ENCODE data around the gene SESN1. TPM values are rescaled to one million over a fixed set of nuclear protein-coding genes. Genes with fewer than 3 reads are reported as not detected.

The SESN1 gene
- polyA plus RNA-seq, 3 donors, result 1.8 to 21.0 (median 3.1) TPM

DNA sequence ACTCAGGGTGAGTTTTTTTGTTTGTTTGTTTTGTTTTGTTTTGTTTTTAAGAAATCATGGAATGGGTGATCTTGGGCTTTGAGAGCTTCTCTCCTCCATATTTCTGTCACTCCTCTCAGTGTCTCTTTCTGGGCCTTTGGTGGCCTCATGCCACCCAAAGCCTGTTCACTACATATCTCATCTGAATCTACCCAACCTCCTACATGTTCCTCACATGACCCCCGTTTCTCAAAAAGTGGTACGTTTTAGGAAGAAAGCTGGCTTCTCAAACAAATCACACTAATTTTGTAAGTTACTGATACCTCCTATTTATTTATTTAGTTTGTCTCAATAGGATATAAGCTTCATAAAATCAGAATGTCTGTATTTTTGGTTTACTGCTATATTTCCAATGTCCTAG, 80.0 kb downstream of the SESN1 start:
- peaks cover 41% of the 10 kb centered on the region for H3K4me1 Mint-ChIP-seq
- Histone ChIP-seq H3K4me2 (replicated peaks; ENCODE audit: extremely low read depth, low read length, poor library complexity, severe bottlenecking) (no peak overlapping the region), H3K36me3 (replicated peaks in 1 of 2; ENCODE audit: control insufficient read depth in 1 of 2, insufficient read depth in 2 of 2, low read length in 2 of 2) (no peaks in the 10 kb centered on the region), H3K9ac (ENCODE audit: insufficient read depth, low read length, poor library complexity, severe bottlenecking) (no peak overlapping the region), H3K79me2 (ENCODE audit: insufficient read depth, low read length) (no peaks in the 10 kb centered on the region), H3K27ac (ENCODE audit: low read depth in 1 of 2, low read length in 2 of 2) (peak overlapping the region in 1 of 2 donors; percentile 76), H3K4me1 (ENCODE audit: control insufficient read depth in 1 of 2, insufficient read depth in 2 of 2, low read length in 2 of 2) (peaks cover 18 to 21% of the 10 kb centered on the region in 2 donors), H3K4me3 (replicated peaks in 1 of 3; ENCODE audit: low read depth in 2 of 3, low read length in 3 of 3) (no peak overlapping the region), H3K27me3 (ENCODE audit: control insufficient read depth in 2 of 2, insufficient read depth in 2 of 2, low read length in 2 of 2) (no peaks in the 10 kb centered on the region), H4K20me1 (ENCODE audit: insufficient read depth, low read length) (no peaks in the 10 kb centered on the region), H3K9me3 (replicated peaks in 1 of 2; ENCODE audit: control insufficient read depth in 1 of 2, insufficient read depth in 1 of 2, low read length in 2 of 2) (no peaks in the 10 kb centered on the region), H2AFZ (ENCODE audit: insufficient read depth, low read depth, low read length, poor library complexity, severe bottlenecking) (no peak overlapping the region)
- no peaks in the 10 kb centered on the region for H3K9me3 Mint-ChIP-seq
- H3K4me3 Mint-ChIP-seq, result no peak overlapping the region
- H3K27ac Mint-ChIP-seq, result peak overlapping the region; percentile 27 to 92 (median 78)
- no peak for DNase-seq
- WGBS (ENCODE audit: insufficient coverage), result no CpG with 5 or more reads among the region's 2 CpGs
- peaks cover 0 to 2% (median 0%) of the 10 kb centered on the region in 3 donors for H3K27me3 Mint-ChIP-seq (ENCODE audit: low read depth in 3 of 3)
- intact Hi-C loops (cut with micrococcal nuclease), result loop anchor here (5.0 to 10.0 kb wide), 3 partner anchors 47 to 60 kb away; no protein-coding TSS in a partner anchor
- TF ChIP-seq, protein P1, sequence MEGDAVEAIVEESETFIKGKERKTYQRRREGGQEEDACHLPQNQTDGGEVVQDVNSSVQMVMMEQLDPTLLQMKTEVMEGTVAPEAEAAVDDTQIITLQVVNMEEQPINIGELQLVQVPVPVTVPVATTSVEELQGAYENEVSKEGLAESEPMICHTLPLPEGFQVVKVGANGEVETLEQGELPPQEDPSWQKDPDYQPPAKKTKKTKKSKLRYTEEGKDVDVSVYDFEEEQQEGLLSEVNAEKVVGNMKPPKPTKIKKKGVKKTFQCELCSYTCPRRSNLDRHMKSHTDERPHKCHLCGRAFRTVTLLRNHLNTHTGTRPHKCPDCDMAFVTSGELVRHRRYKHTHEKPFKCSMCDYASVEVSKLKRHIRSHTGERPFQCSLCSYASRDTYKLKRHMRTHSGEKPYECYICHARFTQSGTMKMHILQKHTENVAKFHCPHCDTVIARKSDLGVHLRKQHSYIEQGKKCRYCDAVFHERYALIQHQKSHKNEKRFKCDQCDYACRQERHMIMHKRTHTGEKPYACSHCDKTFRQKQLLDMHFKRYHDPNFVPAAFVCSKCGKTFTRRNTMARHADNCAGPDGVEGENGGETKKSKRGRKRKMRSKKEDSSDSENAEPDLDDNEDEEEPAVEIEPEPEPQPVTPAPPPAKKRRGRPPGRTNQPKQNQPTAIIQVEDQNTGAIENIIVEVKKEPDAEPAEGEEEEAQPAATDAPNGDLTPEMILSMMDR (IDR thresholded peaks at IDR 0.05), result no peak
- H3K36me3 Mint-ChIP-seq, result no peaks in the 10 kb centered on the region

DNA sequence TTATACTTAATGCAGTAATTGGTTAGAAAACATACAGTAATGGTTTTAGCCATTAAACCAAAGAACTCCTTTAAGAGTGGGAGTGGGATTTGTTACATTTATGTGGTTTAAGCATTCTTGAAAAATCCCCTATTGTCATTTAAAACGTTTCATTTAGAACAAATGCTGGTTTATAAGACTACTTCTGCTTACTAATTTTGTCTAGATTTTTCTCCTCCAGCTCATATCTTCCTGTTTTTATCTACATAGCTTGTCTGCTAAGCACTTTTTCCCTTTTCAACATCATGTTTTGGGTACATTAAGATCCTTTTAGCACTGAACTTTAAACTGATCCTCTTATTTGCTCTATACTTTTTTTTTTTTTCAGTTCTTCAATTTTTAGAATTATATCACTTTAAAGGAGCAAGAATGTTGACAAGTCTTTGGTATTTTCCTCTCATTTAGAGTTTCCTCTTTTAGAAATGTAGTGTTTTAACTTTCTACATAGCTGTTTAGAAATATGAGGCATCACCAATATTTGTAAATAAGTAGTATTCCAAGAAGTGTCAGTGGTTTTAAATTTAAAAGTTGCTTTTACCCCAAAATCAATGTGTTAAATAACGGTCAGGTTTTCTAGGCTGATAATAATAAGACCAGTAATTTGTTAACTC, 80.9 kb downstream of the SESN1 start:
- Histone ChIP-seq H4K20me1 (ENCODE audit: insufficient read depth, low read length) (no peaks in the 10 kb centered on the region), H3K27ac (ENCODE audit: low read depth in 1 of 2, low read length in 2 of 2) (peak overlapping the region; percentile 11 to 76), H3K4me3 (replicated peaks in 1 of 3; ENCODE audit: low read depth in 2 of 3, low read length in 3 of 3) (peak overlapping the region in 1 of 3 experiments; percentile 13), H3K79me2 (ENCODE audit: insufficient read depth, low read length) (no peaks in the 10 kb centered on the region), H3K4me1 (ENCODE audit: control insufficient read depth in 1 of 2, insufficient read depth in 2 of 2, low read length in 2 of 2) (peaks cover 21% of the 10 kb centered on the region in 2 donors), H3K27me3 (ENCODE audit: control insufficient read depth in 2 of 2, insufficient read depth in 2 of 2, low read length in 2 of 2) (no peaks in the 10 kb centered on the region), H2AFZ (ENCODE audit: insufficient read depth, low read depth, low read length, poor library complexity, severe bottlenecking) (no peak overlapping the region), H3K9me3 (replicated peaks in 1 of 2; ENCODE audit: control insufficient read depth in 1 of 2, insufficient read depth in 1 of 2, low read length in 2 of 2) (no peaks in the 10 kb centered on the region), H3K9ac (ENCODE audit: insufficient read depth, low read length, poor library complexity, severe bottlenecking) (no peak overlapping the region), H3K4me2 (replicated peaks; ENCODE audit: extremely low read depth, low read length, poor library complexity, severe bottlenecking) (peak overlapping the region; percentile 9), H3K36me3 (replicated peaks in 1 of 2; ENCODE audit: control insufficient read depth in 1 of 2, insufficient read depth in 2 of 2, low read length in 2 of 2) (no peaks in the 10 kb centered on the region)
- DNase-seq, result peak; percentile 19 to 41 (median 32)
- no CpG with 5 or more reads among the region's 2 CpGs for WGBS (ENCODE audit: insufficient coverage)
- Mint-ChIP-seq H3K4me1 (peaks cover 39% of the 10 kb centered on the region), H3K4me3 (peak overlapping the region; percentile 50 to 51), H3K9me3 (no peaks in the 10 kb centered on the region), H3K27me3 (ENCODE audit: low read depth in 3 of 3) (peaks cover 0 to 2% (median 0%) of the 10 kb centered on the region in 3 donors), H3K36me3 (no peaks in the 10 kb centered on the region), H3K27ac (peak overlapping the region; percentile 78 to 95 (median 88))
- TF ChIP-seq, protein P1 (IDR thresholded peaks at IDR 0.05), result no peak
- intact Hi-C loops (cut with micrococcal nuclease), result loop anchor here (5.0 to 10.0 kb wide), 3 partner anchors 46 to 61 kb away; no protein-coding TSS in a partner anchor
